Caco-2 (cell line): ENCODE results near the gene ZCCHC10. TPM values are rescaled to one million over a fixed set of nuclear protein-coding genes. Genes with fewer than 3 reads are reported as not detected.

Experiments used
- BruUV-seq: library from RNA; stranded (reverse); fragments of 400-500 nt; replicated peaks from 2 replicates; lab custom pipeline; 2021; lab: Mats Ljungman, UMichigan
- CTCF ChIA-PET: fragments of 300-600 bp; sonication (Branson Sonifier 250); formaldehyde crosslinking; loops from one replicate; lab custom pipeline; 2022; ENCODE audit warnings: antibody characterized with exemption; lab: Charles Lee
- POLR2A ChIA-PET: fragments of 300-600 bp; sonication (Branson Sonifier 250); formaldehyde crosslinking; loops from one replicate; lab custom pipeline; 2022; ENCODE audit warnings: antibody characterized with exemption; lab: Charles Lee
- DNase-seq, 2 experiments: peaks; one replicate each; pipeline versions ENCODE4 v3.0.0 to v3.0.0-alpha.2; 2020 to 2022
- H3K27me3 ChIP-seq: replicated peaks from 2 replicates; pipeline ENCODE4 v1.6.0; 2011; ENCODE audit warnings: low read length; ENCODE audit not compliant: control insufficient read depth, insufficient read depth
- H3K36me3 ChIP-seq: 2 replicates; pipeline ENCODE4 v1.5.1; 2011; ENCODE audit warnings: low read length; ENCODE audit not compliant: control insufficient read depth, insufficient read depth
- H3K4me1 ChIP-seq: fragments of 250-450 bp; sonication (Bioruptor Pico); 2 replicates; pipeline ENCODE4 v1.5.1; 2020; ENCODE audit warnings: mild to moderate bottlenecking
- H3K4me3 ChIP-seq: 2 replicates; pipeline ENCODE4 v1.5.1; 2011; ENCODE audit warnings: low read depth, mild to moderate bottlenecking, control low read depth, low read length
- H3K9me3 ChIP-seq: fragments of 250-450 bp; sonication (Bioruptor Pico); 2 replicates; pipeline ENCODE4 v1.5.1; 2020; ENCODE audit warnings: mild to moderate bottlenecking, moderate library complexity
- H3K27ac Mint-ChIP-seq: one replicate; pipeline ENCODE4 v1.8.0; 2022; ENCODE audit warnings: mixed read lengths; ENCODE audit not compliant: unreplicated experiment
- H3K27me3 Mint-ChIP-seq: one replicate; pipeline ENCODE4 v1.8.0; 2022; ENCODE audit warnings: mixed read lengths; ENCODE audit not compliant: insufficient read depth, unreplicated experiment
- H3K36me3 Mint-ChIP-seq: one replicate; pipeline ENCODE4 v1.8.0; 2022; ENCODE audit warnings: mild to moderate bottlenecking, mixed read lengths; ENCODE audit not compliant: insufficient read depth, unreplicated experiment
- H3K4me1 Mint-ChIP-seq: one replicate; pipeline ENCODE4 v1.8.0; 2022; ENCODE audit warnings: low read depth, mixed read lengths; ENCODE audit not compliant: unreplicated experiment
- H3K4me3 Mint-ChIP-seq: one replicate; pipeline ENCODE4 v1.8.0; 2022; ENCODE audit warnings: mild to moderate bottlenecking, moderate library complexity, mixed read lengths; ENCODE audit not compliant: unreplicated experiment
- H3K9me3 Mint-ChIP-seq: one replicate; pipeline ENCODE4 v1.8.0; 2022; ENCODE audit warnings: mixed read lengths; ENCODE audit not compliant: unreplicated experiment
- CTCF ChIP-seq, 2 experiments: fragments of 200-600 bp in 1 of 2; IDR thresholded peaks; 1 replicate in 1 of 2; 2 replicates in 1 of 2; pipeline versions ENCODE4 v1.5.1 to v1.8.0; 2011 to 2022; ENCODE audit warnings: antibody characterized with exemption in 1 of 2, control low read depth in 1 of 2, inconsistent platforms in 1 of 2, low read depth in 1 of 2, low read length in 1 of 2, mild to moderate bottlenecking in 1 of 2, moderate library complexity in 1 of 2; ENCODE audit not compliant: insufficient read depth in 1 of 2, severe bottlenecking in 1 of 2, unreplicated experiment in 1 of 2
- intact Hi-C: fragments of 100-400 bp; cut with micrococcal nuclease; formaldehyde crosslinking; loops from one replicate; pipeline ENCODE4 v1.10.0; 2022; ENCODE audit not compliant: unreplicated experiment
- total RNA-seq: library from RNA; stranded (reverse); gene quantifications from 2 replicates; pipeline ENCODE4 v1.2.3, GENCODE V29; 2022

ZCCHC10 gene
- total RNA-seq, 1 experiment from 2014 or later = 32.9 TPM

- POLR2A ChIA-PET = interaction anchor here (0.5 to 2.1 kb wide), 12 partner anchors 7 to 561 kb away, joined by 3 to 23 read pairs (median 6); partner anchors contain the start of genes AFF4, IRF1, SOWAHA and ZCCHC10
- H3K36me3 ChIP-seq = no peaks in the 10 kb centered on the region
- TSS peak; percentile 87 for BruUV-seq
- H3K27me3 ChIP-seq = no peaks in the 10 kb centered on the region
- no peak for TF ChIP-seq CTCF (IDR thresholded peaks at IDR 0.05; ENCODE audit: insufficient read depth in 1 of 2, low read depth in 1 of 2, low read length in 1 of 2, severe bottlenecking in 1 of 2, unreplicated experiment in 1 of 2)
- Mint-ChIP-seq H3K4me3 (peak overlapping the region; percentile 96), H3K36me3 (peaks cover 43% of the 10 kb centered on the region), H3K27ac (peak overlapping the region; percentile 100), H3K27me3 (no peaks in the 10 kb centered on the region), H3K9me3 (no peaks in the 10 kb centered on the region), H3K4me1 (peaks cover 28% of the 10 kb centered on the region)
- intact Hi-C loops = loop anchor here (1.0 to 10.0 kb wide), 3 partner anchors 25 to 146 kb away; partner anchors contain the start of genes AFF4 and ZCCHC10
- CTCF ChIA-PET = no interaction called here
- H3K4me3 ChIP-seq = peak overlapping the region; percentile 93
- peaks cover 18% of the 10 kb centered on the region for H3K4me1 ChIP-seq
- DNase-seq = no peak
- H3K9me3 ChIP-seq = no peaks in the 10 kb centered on the region
These were observed 24.8 kb upstream of the ZCCHC10 start for GRCh38 chr5:133051061-133051541.

- CTCF ChIA-PET = no interaction called here
- Mint-ChIP-seq H3K36me3 (peaks cover 38% of the 10 kb centered on the region), H3K27me3 (no peaks in the 10 kb centered on the region), H3K4me3 (peak overlapping the region; percentile 96), H3K9me3 (no peaks in the 10 kb centered on the region), H3K4me1 (peaks cover 22% of the 10 kb centered on the region), H3K27ac (peak overlapping the region; percentile 100)
- Histone ChIP-seq H3K27me3 (no peaks in the 10 kb centered on the region), H3K4me3 (peak overlapping the region; percentile 93), H3K4me1 (peaks cover 18% of the 10 kb centered on the region), H3K9me3 (no peaks in the 10 kb centered on the region), H3K36me3 (no peaks in the 10 kb centered on the region)
- no peak for TF ChIP-seq CTCF (IDR thresholded peaks at IDR 0.05; ENCODE audit: insufficient read depth in 1 of 2, low read depth in 1 of 2, low read length in 1 of 2, severe bottlenecking in 1 of 2, unreplicated experiment in 1 of 2)
- POLR2A ChIA-PET = interaction anchor here (2.1 kb wide), 1 partner anchor 87 kb away, joined by 23 read pairs; the partner anchor contains the start of gene AFF4
- DNase-seq = no peak
- intact Hi-C loops = loop anchor here (10.0 kb wide), 1 partner anchor 146 kb away; no protein-coding TSS in a partner anchor
- BruUV-seq = no TSS peak
These were observed 24.2 kb upstream of the ZCCHC10 start for GRCh38 chr5:133050521-133050920.

- Mint-ChIP-seq H3K27ac (peak overlapping the region; percentile 18), H3K36me3 (peaks cover 30% of the 10 kb centered on the region), H3K27me3 (no peaks in the 10 kb centered on the region), H3K4me3 (peak overlapping the region; percentile 42), H3K9me3 (no peaks in the 10 kb centered on the region), H3K4me1 (peaks cover 19% of the 10 kb centered on the region)
- TF ChIP-seq CTCF (IDR thresholded peaks at IDR 0.05; ENCODE audit: insufficient read depth in 1 of 2, low read depth in 1 of 2, low read length in 1 of 2, severe bottlenecking in 1 of 2, unreplicated experiment in 1 of 2) = no peak
- H3K4me1 ChIP-seq = peaks cover 18% of the 10 kb centered on the region
- H3K36me3 ChIP-seq = no peaks in the 10 kb centered on the region
- ChIA-PET POLR2A (interaction anchor here (0.6 to 1.0 kb wide), 3 partner anchors 15 to 87 kb away, joined by 3 to 8 read pairs (median 6); no protein-coding TSS in a partner anchor), CTCF (interaction anchor here (0.6 kb wide), 1 partner anchor 23 kb away, joined by 3 read pairs; no protein-coding TSS in a partner anchor)
- DNase-seq = peak; percentile 51 to 57
- intact Hi-C loops = loop anchor here (10.0 kb wide), 1 partner anchor 145 kb away; no protein-coding TSS in a partner anchor
- no peaks in the 10 kb centered on the region for H3K9me3 ChIP-seq
- no TSS peak for BruUV-seq
- H3K27me3 ChIP-seq = no peaks in the 10 kb centered on the region
- no peak overlapping the region for H3K4me3 ChIP-seq
These were observed 23.3 kb upstream of the ZCCHC10 start for GRCh38 chr5:133049726-133050048.
